ENCODE measurements around the gene NTNG2. TPM values are rescaled to one million over a fixed set of nuclear protein-coding genes. Genes with fewer than 3 reads are reported as not detected.

NTNG2 gene
- total RNA-seq, 4 donors from 2014 or later = 1.4 to 4.4 TPM; not detected in 2

DNA sequence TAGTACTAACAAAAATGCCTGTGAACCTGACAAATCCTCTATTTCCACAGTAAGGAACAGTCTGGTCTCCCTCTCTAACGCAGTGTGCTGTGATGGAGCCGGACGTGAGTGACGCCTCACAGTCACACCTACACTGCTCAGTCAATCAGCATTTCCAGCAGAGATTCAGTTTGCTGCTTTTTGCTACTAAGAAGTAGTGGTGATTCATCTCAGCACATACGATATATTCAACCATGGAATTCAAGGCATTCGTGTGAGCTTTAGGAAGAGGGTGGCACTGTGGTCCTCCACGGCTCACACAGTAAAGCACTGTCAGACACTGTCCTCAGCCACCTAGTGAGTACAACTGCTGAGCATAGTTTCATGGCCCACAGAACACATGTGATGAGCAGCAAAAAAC is 122.0 kb downstream of the NTNG2 start:
- TF ChIP-seq, protein P1, sequence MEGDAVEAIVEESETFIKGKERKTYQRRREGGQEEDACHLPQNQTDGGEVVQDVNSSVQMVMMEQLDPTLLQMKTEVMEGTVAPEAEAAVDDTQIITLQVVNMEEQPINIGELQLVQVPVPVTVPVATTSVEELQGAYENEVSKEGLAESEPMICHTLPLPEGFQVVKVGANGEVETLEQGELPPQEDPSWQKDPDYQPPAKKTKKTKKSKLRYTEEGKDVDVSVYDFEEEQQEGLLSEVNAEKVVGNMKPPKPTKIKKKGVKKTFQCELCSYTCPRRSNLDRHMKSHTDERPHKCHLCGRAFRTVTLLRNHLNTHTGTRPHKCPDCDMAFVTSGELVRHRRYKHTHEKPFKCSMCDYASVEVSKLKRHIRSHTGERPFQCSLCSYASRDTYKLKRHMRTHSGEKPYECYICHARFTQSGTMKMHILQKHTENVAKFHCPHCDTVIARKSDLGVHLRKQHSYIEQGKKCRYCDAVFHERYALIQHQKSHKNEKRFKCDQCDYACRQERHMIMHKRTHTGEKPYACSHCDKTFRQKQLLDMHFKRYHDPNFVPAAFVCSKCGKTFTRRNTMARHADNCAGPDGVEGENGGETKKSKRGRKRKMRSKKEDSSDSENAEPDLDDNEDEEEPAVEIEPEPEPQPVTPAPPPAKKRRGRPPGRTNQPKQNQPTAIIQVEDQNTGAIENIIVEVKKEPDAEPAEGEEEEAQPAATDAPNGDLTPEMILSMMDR (IDR thresholded peaks at IDR 0.05) = no peak
- no peak for TF ChIP-seq POLR2A (IDR thresholded peaks at IDR 0.05)
- Histone ChIP-seq H3K4me1 (no peaks in the 10 kb centered on the region), H3K9me3 (no peaks in the 10 kb centered on the region), H3K27me3 (no peaks in the 10 kb centered on the region), H3K36me3 (no peaks in the 10 kb centered on the region), H3K27ac (no peak overlapping the region), H3K4me3 (no peak overlapping the region)
- intact Hi-C loops (cut with DNase I; ENCODE audit: low total_unique reads) = no loop called here
- DNase-seq = no peak

DNA sequence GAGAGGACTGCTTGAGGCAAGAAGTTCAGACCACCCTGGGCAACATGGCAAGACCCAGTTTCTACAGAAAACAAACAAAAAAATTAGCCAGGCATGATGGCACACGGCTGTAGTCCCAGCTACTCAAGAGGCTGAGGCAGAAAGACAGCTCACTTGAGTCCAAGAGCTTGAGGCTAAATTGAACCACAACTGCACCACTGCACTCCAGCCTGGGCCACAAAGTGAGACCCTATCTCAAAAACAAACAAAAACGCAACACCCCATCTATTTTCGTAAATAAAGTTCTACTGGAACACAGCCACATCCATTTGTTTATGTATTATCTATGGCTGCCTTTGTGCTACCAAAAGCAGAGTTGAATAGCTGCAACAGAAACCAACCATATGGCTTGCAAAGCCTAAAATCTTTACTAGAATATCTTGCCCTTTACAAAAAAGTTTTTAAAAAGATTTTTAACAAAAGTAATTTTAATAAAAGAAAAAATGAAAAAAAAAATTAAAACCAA is 125.5 kb downstream of the NTNG2 start:
- TF ChIP-seq, protein P1 (IDR thresholded peaks at IDR 0.05) = no peak
- TF ChIP-seq POLR2A (IDR thresholded peaks at IDR 0.05) = no peak
- Histone ChIP-seq H3K36me3 (no peaks in the 10 kb centered on the region), H3K4me3 (no peak overlapping the region), H3K4me1 (no peaks in the 10 kb centered on the region), H3K9me3 (no peaks in the 10 kb centered on the region), H3K27ac (no peak overlapping the region), H3K27me3 (no peaks in the 10 kb centered on the region)
- no peak for DNase-seq
- intact Hi-C loops (cut with DNase I; ENCODE audit: low total_unique reads) = no loop called here

DNA sequence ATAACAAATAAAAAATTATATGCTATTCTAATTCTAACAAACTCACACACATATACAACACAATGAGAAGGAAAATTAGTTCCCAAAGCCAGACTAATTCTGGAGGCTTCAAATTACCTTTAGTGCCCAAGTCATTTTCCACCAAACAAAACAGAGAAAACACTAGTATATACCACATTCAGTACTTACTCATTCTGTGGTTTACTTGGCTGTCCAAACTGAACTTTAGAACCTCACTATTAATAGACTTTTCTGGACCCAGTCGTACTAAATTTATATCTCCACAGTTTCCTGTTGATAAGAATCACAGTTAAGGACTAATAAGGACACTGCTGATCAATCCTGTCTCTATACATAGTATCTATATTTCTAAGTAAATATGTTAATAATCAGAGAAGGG is 126.5 kb downstream of the NTNG2 start:
- Histone ChIP-seq H3K27me3 (no peaks in the 10 kb centered on the region), H3K4me1 (no peaks in the 10 kb centered on the region), H3K4me3 (no peak overlapping the region), H3K36me3 (no peaks in the 10 kb centered on the region), H3K9me3 (no peaks in the 10 kb centered on the region), H3K27ac (no peak overlapping the region)
- TF ChIP-seq, protein P1 (IDR thresholded peaks at IDR 0.05) = no peak
- no peak for TF ChIP-seq POLR2A (IDR thresholded peaks at IDR 0.05)
- DNase-seq = no peak
- intact Hi-C loops (cut with DNase I; ENCODE audit: low total_unique reads) = no loop called here

DNA sequence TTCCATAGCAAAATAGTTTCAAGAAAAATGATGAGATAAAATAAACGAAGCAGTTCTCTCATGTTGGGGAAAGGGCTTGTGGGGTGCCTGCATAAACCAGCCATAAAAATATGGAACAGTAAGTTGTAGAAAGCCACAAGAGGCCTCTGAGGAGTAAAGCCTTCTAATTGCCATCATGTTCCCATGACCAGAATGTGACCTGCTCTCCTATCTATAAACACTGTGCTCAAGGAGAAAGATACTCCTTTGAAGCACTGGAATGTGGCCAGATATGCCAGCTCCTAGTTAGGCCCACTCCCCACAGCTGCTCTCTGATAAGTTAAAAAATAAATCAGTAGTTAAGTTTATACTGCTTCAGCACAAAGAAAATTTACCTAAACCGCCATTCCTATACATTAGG is 127.1 kb downstream of the NTNG2 start:
- Histone ChIP-seq H3K27me3 (no peaks in the 10 kb centered on the region), H3K9me3 (no peaks in the 10 kb centered on the region), H3K36me3 (no peaks in the 10 kb centered on the region), H3K4me1 (no peaks in the 10 kb centered on the region), H3K27ac (no peak overlapping the region), H3K4me3 (no peak overlapping the region)
- intact Hi-C loops (cut with DNase I; ENCODE audit: low total_unique reads) = no loop called here
- DNase-seq = no peak
- no peak for TF ChIP-seq POLR2A (IDR thresholded peaks at IDR 0.05)
- TF ChIP-seq, protein P1 (IDR thresholded peaks at IDR 0.05) = no peak

DNA sequence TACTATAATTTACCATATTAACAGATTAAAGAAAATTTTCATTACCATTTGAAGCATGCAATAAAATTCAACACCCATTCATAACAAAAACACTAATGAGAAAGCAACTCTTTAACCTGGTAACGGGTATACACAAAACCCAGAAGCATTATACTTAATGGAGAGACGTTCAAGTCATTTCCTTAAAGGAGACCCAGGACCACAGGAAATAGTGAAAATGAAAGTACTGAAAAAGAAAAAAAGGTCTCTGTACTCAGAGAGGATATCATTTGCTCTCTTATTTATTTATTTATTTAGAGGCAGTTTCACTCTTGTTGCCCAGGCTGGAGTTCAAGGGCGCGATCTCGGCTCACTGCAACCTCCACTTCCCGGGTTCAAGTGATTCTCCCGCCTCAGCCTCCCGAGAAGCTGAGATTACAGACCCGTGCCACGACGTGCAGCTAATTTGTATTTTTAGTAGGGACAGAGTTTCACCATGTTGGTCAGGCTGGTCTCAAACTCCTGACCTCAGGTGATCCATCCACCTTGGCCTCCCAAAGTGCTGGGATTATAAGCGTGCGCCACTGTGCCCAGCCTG is 131.4 kb downstream of the NTNG2 start:
- no peak for TF ChIP-seq POLR2A (IDR thresholded peaks at IDR 0.05)
- TF ChIP-seq, protein P1 (IDR thresholded peaks at IDR 0.05) = no peak
- no peak overlapping the region for H3K4me3 ChIP-seq
- H3K36me3 ChIP-seq = no peaks in the 10 kb centered on the region
- no peaks in the 10 kb centered on the region for H3K27me3 ChIP-seq
- DNase-seq = no peak
- no peak overlapping the region for H3K27ac ChIP-seq
- intact Hi-C loops (cut with DNase I; ENCODE audit: low total_unique reads) = no loop called here
- H3K9me3 ChIP-seq = no peaks in the 10 kb centered on the region
- no peaks in the 10 kb centered on the region for H3K4me1 ChIP-seq

Other genes with a start within 250 kb of the NTNG2 start
- gene MED27, start 82.2 kb upstream of the NTNG2 start, total RNA-seq = 10 to 100 TPM in 2 of 4 donors, 1 to 10 TPM in 2; 4.6 to 29.3 (median 10.7) TPM
- gene SETX, start 192.9 kb downstream of the NTNG2 start, total RNA-seq = 100 to 1,000 TPM in 1 of 4 donors, 10 to 100 TPM in 3; 36.5 to 117 (median 60.4) TPM
- 10 to 100 TPM in 2 of 4 donors, 1 to 10 TPM in 2; 5.6 to 16.5 (median 10.3) TPM for gene TTF1, start 244.8 kb downstream of the NTNG2 start, total RNA-seq
- gene CFAP77, start 248.2 kb downstream of the NTNG2 start, total RNA-seq = 1 to 10 TPM in 1 of 4 donors, not detected in 3; 1.4 TPM